Mammary epithelial cell (primary cell): Measurements from ENCODE around the gene SPSB4.

Experiments used
- EZH2 ChIP-seq: IDR thresholded peaks from 2 replicates; pipeline ENCODE4 v1.6.1; 2012; ENCODE audit warnings: low read length, inconsistent platforms, borderline replicate concordance
- TF ChIP-seq, protein P1 (sequence below), 2 donors: IDR thresholded peaks in 1 of 2; conservative IDR thresholded peaks in 1 of 2; 2 replicates each; pipeline ENCODE4 v1.5.1; 2011 to 2012; ENCODE audit warnings: inconsistent platforms in 2 of 2, low read length in 2 of 2, mild to moderate bottlenecking in 2 of 2, control low read depth in 1 of 2, low read depth in 1 of 2; ENCODE audit not compliant: insufficient read depth in 1 of 2; ENCODE audit errors: extremely low read depth in 1 of 2

DNA sequence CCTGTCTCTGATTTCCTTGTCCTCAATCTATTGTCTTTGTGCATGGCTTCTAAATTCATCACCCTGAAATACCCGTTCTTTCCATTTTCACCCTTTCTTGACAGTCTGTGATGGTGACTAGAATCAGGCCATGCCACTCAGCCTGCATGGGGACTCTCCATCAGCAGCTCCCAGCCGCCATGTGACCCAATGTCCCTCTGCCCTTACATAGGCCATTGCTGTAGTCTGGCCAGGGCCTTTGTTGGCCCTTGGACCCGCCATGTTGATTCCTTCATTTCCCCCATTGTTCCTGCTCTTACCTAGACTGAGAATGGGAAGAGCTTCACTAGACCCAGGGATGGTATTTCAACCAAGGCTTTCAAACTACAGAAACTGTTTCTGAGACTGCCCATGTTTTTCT lies 45.8 kb downstream of the SPSB4 start:
- TF ChIP-seq, protein P1, sequence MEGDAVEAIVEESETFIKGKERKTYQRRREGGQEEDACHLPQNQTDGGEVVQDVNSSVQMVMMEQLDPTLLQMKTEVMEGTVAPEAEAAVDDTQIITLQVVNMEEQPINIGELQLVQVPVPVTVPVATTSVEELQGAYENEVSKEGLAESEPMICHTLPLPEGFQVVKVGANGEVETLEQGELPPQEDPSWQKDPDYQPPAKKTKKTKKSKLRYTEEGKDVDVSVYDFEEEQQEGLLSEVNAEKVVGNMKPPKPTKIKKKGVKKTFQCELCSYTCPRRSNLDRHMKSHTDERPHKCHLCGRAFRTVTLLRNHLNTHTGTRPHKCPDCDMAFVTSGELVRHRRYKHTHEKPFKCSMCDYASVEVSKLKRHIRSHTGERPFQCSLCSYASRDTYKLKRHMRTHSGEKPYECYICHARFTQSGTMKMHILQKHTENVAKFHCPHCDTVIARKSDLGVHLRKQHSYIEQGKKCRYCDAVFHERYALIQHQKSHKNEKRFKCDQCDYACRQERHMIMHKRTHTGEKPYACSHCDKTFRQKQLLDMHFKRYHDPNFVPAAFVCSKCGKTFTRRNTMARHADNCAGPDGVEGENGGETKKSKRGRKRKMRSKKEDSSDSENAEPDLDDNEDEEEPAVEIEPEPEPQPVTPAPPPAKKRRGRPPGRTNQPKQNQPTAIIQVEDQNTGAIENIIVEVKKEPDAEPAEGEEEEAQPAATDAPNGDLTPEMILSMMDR (conservative IDR thresholded peaks at IDR 0.05 in 1 of 2, IDR thresholded peaks at IDR 0.05 in 1 of 2; ENCODE audit: extremely low read depth in 1 of 2, insufficient read depth in 1 of 2, low read depth in 1 of 2, low read length in 2 of 2), result no peak
- no peak for TF ChIP-seq EZH2
